Measurements from ENCODE around the gene ARL4D.
"Not testable (repeated sequence)": the region's sequence is repeated elsewhere in the genome, so short reads cannot be mapped to it uniquely, and the experiment has no call there.

ARL4D gene, protein sequence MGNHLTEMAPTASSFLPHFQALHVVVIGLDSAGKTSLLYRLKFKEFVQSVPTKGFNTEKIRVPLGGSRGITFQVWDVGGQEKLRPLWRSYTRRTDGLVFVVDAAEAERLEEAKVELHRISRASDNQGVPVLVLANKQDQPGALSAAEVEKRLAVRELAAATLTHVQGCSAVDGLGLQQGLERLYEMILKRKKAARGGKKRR

DNA sequence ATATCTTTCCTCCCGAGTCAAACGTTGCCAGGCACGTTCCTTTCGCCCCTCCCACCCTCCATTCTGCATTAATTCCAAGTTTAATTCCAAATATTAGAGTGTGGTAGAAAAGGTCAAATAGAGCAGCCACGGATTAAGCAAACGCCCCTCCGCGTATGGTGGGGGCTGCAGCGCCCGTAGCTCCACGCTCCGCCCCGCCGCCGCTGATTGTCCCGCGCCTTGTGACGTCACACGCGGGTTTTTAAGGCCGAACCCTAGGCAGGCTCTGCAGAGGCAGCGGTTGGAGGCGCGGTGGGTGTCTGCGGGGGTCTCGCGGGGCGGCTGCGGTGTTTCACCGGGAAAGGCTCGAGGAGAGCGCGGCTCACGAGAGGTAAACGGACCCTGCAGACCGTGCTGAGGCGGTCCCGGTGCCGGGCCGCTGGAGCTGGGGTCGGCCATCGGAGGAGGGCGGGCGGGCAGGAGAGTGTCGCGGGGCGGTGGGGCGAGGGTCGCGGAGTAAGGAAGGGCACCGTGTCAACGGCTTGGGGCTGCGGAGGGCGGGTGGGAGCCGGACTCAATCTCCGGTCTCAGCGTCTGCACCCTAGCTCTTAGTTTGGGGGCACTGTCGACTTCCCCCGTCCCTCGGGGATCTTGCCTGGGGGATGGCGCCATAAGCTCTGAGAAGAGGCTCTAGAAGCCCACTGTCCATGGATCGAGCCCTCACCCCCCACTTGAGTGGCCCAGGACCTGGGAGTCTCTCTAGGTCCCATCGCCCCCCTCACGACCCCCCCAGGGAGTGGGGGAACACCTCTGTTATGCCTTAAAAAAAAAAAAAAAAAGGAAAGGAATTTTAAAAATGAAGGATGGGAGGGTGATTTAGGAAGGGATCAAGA, at the start of gene ARL4D:
ARL4D (plus strand) TSS at position 270 of the 872 bp plus-strand sequence. CDS start 740 bp downstream, outside the sequence.
- peak; percentile 89 for DNase-seq (ENCODE audit: low spot score)

DNA sequence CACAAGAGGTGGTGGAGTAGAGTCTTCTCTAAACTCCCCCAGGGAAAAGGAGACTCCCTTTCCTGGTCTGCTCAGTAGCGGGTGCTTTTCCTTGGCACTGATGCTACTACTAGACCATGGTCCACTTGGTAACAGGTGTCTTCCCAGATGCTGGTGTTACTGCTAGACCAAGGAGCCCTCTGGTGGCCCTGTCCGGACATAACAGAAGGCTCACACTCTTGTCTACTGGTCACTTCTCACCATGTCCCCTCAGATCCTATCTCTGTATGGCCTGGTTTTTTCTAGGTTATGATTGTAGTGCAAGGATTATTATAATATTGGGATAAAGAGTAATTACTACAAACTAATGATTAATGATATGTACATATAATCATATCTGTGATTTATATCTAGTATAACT, 49.7 kb upstream of the ARL4D start:
- no peak for DNase-seq (ENCODE audit: low spot score)

DNA sequence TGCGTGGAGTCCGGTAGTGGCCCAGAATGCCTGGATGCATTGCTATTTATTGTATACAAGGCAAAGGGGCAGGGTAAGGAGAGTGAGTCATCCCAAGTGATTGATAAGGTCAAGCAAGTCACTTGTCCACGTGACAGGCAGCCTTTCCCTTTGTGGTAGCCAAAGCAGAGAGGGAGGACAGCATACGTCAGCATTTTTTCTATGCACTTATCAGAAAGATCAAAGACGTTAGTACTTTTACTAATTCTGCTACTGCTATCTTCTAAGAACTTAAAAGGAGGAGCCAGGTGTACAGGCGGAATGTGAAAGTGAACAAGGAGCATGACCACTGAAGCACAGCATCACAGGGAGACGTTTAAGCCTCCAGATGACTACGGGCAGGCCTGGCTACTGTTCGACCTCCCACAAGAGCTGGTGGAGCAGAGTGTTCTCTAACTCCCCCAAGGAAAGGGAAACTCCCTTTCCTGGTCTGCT, 47.9 kb upstream of the ARL4D start:
- no peak for DNase-seq (ENCODE audit: low spot score)

DNA sequence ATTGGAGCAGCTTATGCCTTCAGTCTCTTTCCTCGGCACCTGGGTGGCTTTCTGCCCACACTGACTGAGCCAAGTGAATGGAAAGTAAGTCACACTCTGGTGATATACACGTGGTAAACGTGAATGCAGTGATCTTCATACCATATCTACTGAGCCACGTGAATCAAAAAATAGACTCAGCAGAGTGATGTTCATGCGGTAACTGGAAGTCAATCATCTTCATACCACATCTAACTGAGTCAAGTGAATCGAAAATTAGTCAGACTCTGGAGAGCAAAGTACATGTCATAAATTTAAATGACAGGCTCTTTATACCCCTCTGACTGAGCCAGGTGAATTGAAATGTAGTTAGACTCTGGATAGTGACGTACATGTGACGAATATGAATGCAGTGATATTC, 47.1 kb upstream of the ARL4D start:
- DNase-seq (ENCODE audit: low spot score), result no peak

DNA sequence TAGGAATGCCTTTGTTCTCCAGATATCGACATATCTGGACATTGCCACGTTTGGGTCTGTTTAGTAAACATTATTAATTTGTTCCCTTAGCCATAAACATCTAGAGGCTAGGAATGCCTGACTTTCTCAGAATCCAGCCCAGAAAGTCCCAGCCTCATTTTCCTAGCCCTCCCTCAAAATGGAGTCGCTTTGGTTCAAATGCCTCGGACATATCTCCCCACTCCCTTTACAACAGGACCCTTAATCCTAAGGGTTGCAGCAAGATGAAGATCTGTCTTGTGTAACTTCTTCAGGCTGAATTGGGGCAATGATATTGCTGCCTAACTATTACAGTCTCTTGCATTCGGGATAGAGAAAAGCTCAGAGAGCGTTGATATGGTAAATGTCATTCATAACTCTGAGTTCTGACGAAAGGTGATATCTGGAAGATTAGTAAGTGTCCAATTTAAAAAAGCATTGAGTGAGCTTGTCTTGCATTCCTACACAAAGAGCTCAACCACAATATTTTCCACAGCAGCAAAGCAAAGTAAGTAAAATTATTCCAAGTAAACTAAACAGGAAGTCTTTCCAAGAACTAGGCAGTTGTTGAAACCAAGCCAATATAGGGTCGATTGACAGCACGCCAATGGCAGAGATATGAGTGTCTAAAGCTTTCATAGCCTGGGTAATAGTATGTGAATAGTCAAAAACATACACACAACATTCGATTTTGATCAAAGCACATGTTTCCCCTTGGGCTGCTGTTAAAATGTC, 46.0 kb upstream of the ARL4D start:
- DNase-seq (ENCODE audit: low spot score), result no peak

DNA sequence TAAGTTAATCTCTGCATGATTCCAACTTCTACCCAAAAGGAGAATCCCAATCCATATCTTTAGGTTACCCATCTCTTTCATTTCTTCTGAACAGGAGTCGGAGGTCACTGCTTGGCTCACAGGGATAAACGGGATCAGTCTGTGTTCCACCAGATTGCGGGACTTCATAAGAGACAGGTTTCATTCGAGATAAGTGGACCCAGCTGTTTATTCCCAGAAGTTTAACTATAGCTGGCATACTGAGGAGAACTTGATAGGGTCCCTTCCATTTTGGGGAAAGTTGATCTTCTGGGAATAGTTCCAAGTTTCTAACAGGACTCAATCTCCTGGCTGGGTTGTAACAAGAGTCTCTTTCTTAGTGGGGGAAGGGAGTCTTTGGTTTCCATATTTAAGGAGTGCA, 45.4 kb upstream of the ARL4D start:
- DNase-seq (ENCODE audit: low spot score), result no peak

DNA sequence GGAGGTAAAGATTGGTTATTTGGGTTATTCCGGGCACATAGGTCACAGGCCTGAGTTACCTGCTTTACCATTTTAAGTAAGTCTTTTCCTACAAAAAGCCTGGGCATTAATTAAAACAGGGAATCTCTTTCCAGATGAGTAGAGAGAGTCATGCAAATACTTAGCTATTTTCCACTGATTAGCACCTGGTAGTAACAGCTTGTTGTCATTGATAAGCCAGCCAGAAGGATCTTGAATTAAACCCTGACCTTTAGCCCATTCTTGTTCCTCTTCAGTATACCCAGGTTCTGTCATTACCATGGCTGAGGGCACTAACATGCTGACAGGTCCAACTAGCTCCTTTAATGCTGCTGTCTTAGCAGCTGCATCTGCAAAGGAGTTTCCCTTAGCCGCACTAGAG, 44.4 kb upstream of the ARL4D start:
- DNase-seq (ENCODE audit: low spot score), result no peak

DNA sequence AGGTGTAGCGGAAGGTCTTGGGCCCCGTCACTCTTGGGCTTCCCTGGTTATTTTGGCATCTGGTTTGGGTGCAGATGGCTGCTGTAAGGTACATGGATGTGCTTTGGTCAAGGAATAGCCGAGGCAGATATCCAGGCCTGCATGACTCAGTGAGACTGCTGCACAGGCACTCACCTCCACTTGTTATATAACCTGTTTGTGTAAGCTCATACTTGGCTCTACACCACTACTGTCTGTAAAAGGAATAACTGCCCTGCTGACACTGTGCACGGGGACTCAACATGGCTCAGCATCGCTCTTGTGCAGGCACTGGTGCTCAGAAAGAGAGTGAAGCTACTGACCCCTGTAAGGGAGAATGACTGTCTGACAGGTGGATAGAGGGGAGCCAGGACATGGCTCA, 42.3 kb upstream of the ARL4D start:
- no peak for DNase-seq (ENCODE audit: low spot score)

DNA sequence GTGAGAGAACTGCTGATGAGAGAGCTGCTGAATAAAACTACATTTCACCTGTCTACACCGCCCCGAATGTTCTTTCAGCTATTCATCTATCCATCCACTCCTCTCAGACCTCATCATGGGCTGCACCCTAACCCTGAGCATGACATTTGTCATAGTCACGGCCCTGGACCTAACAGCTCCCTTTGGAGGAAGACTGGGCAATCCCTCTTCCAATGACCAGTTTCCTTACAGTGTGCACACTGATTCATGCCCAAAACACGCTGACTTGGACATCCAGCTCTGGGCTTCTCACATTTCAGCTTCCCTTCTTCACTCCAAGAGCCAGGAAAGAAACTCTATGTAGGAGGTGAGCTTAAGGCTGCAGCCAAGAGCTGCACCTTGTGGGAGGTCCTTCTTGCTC, 41.8 kb upstream of the ARL4D start:
- DNase-seq (ENCODE audit: low spot score), result peak; percentile 73

DNA sequence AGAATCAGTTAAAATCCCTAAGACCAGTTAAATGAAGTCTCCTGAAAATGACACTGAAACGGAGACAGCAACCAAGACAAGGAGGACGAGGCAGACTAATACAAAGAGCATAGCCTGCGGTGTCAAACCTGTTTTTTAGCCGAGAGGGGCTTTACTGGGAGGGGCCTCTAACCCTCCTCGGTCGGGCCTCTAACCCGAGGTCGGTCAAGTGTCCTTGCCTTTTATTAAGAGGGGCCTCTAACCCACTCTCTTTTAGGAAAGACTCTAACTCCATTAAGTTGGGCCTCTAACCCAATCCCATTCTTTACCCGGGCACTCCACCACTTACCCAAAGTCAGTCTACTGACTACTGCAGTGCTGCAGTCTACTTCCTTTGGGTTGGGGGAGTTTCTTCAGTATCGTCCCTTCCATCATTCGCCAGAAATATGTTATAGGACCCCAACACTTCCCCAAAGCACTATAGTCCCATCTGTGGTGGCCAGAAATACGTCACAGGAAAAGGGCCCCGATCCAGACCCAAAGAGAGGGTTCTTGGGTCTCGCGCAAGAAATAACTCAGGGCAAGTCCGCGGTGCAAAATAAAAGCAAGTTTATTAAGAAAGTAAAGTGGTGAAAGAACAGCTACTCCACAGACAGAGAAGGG, 39.2 kb upstream of the ARL4D start:
- no peak for DNase-seq (ENCODE audit: low spot score)

DNA sequence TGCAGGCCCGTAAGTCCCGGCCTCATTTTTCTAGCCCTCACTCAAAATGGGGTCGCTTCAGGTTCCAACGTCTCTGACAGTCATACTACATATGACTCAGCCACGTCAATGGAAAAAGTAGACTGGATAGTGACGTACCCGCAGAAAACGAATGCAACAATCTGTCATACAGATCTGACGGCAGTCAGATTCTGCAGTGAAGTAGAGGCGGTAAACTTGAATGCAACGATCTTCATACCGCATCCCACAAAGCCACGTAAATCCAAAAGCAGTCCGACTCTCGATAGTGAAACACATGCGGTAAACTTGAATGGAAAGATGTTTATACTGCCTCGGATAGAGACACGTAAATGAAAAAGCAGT, 38.4 kb upstream of the ARL4D start:
- peak; percentile 48 for DNase-seq (ENCODE audit: low spot score)

DNA sequence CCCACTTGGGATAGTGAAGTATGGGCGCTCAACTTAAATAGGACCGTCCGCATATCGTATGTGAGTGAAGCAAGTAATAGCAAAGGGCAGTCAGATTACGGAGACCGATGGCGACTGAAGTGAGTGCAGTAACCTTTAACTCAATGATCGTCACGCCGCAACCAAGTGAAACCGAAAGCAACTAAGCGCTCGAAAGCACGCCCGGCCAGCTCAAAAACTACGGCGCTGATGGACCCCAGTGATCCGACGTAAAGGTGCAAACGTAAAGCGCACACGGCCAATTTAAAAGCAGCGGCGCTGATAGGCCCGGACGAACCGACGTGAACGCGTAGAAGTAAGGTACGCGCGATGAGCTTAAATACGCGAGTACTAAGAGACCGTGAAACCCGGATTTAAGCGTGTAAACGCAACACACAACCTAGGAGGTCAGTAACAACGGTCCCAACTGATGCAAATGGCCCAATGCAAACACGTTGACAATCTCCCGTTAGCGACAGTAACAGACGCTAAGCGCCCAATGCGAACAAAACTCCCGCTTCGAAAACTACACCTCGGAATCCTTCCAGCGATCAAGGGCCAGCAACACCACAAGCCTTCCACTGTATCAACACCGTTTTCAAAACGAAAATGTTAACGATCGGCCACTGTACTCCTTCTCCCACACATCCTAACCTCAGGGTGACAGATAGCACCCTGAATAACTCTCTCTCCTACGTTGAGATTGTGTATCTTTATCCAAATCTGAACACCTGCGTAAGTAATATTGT, 37.9 kb upstream of the ARL4D start:
- peak; percentile 89 for DNase-seq (ENCODE audit: low spot score)

DNA sequence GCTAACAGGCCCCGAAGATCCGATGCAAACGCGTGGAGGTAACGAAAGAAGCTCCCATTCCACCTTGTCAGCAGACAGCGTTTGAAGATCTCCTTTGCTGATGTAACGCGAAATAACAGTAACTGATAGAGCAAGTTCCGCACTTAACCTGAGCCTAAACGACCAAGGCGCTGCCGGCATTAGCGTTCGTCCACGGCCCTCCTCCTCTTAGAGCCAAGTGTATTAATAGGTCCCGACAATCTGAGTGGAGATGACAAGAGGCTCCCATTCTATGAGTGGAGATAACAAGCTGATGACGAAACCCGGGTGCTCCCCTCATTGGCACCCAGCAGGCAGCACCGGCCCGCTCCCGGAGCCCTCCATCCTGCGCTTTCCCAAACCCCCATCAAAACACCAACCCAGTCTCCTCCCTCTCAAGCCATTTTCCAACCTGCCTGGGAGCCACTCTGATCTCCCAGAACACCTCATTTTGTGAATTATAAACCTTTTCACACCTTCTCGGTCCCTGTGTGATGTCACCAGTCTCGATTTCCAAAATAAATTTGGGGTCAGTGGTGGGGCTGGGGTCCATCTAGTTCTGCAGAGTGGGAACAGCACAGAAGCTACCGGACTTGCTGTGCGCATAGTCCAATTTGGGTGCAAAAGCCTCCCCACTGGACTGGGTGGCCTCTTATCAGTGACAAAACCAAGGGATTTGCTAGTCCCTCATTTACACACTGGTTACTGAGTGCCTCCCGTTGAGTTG, 35.4 kb upstream of the ARL4D start:
- no peak for DNase-seq (ENCODE audit: low spot score)

DNA sequence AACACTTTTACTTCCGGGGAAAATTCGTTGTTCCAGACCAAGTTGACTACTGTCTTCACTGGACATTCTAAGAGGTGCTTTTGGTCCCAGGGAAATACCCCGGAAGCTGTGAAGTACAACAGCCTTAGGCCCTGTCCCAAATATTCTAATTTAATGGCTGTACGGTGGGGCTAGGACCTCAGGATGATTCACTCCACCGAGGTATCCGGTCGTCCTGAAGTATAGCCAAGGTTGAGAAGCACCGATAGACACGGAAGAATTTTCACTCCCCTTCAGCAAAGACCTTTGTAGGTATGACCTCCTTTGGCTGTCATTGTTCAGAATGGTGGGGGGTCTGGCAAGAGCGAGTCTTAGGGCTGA, 34.9 kb upstream of the ARL4D start:
- DNase-seq (ENCODE audit: low spot score), result no peak

DNA sequence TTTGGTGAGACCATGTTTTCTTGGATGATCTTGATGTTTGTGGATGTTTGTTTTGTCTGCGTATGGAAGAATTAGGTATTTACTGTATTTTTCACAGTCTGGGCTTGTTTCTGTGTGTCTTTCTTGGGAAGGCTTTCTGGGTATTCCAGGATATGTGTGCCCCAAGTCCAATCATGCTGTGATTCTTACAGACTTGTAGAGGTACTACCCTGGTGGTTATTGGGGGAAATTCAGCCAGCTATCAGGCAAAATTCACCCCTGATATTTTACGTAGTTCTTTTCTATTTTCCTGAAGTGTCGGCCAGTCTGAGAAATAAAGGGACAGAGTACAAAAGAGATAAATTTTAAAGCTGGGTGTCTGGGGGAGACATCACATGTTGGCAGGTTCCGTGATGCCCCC, 33.4 kb upstream of the ARL4D start:
- no peak for DNase-seq (ENCODE audit: low spot score)

DNA sequence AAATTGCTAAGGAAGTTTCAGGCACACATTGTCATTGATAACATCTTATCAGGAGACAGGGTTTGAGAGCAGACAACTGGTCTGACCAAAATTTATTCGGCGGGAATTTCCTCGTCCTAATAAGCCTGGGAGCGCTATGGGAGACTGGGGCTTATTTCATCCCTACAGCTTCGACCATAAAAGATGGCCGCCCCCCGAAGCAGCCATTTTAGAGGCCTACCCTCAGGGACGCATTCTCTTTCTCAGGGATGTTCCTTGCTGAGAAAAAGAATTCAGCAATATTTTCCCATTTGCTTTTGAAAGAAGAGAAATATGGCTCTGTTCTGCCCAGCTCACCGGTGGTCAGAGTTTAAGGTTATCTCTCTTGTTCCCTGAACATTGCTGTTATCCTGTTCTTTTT, 32.9 kb upstream of the ARL4D start:
- DNase-seq (ENCODE audit: low spot score), result not testable (repeated sequence)

DNA sequence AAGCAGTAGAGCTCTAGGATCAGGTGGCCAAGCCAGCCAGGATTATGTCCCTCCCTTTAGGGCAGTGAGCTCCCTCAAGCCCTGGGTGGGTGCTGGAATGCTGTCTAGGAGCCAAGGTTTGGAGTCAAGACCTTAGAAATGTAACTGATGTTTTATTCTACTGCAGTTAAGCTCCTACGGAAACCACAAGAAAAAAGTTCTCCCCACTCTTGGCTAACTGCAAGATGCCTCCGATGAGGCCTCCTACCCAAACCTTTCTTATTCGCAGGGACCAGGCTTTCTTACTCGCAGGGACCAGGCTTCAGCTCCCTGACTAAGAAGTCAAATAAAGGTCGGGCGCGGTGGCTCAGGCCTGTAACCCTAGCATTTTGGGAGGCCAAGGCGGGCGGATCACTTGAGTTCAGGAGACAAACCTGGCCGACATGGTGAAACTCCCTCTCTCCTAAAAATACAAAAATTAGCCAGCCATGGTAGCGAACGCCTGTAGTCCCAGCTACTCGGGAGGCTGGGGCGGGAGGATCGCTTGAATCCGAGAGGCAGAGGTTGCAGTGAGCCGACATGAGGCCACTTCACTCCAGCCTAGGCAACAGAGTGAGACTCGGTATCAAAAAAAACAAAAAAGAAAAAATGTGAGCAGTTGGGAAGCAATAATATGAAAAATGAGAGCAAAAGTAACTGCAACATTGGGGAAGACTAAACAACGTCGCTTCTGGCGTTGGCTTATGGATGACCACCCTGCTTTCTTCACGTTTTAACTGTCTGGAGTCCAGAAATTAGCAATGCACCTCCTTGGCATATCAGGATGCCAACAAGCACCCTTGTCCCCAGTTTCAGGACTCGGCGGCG, 31.7 kb upstream of the ARL4D start:
- DNase-seq (ENCODE audit: low spot score), result no peak

DNA sequence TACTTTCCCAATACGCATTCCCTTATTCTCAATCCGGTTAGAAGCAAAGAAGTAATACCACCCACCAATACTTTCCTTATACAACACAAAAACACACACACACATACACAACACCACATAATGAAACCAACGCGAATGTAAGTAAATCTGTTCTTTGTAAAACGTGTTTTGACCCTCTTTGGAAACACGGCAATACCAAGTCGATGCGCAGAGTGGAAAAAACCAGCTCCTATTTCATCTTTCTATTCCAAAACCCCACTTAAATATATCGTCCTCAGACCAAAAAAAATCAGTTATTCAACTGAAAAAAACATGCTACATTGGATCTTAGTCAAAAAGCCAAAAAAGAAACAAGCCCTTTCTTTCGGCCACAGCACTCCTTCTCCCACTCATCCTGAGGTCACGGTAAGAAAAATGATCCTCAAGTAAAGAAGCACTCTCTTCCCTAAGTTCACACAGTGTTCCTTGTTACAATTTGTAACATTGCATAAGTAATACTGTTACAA, 31.0 kb upstream of the ARL4D start:
- peak; percentile 69 for DNase-seq (ENCODE audit: low spot score)

DNA sequence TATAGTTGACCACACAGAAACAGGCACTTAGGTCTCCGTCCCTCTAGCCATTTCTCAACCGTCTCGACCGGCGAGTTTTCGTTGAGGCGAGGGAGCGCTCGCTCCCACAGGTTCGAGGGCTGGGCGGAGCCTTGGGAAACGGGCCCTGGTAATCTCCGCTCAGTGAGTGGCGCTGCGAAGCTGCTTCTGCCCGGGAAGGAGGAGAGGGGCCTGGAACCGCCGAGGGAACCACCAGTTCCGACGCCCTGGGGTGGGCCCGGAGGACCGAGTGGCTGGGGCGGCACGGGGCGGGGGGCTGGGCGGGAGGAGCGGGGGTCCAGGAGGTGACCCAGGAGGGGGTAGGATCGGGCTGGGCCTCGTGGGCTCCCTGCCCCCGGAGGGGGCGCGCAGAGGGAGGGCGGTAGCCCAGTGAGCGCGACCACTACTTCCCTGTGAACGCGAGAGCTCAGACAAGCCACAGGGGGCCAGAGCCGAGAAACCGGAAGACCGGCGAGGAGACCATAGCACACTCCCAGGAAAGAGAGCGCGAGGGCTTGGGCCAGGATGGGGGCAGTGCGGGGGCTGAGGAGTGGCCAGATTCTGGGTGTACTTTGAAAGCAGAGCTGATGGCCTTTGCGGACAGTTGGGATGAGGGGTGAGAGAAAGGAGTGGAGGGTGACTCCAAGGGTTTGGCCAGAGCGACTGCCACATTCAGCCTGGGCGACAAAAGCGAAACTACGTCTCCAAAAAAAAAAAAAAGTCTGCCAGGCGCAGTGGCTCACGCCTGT, 29.9 kb upstream of the ARL4D start:
- DNase-seq (ENCODE audit: low spot score), result peak; percentile 77

Measured in GM03348 (cell line).